Liver (tissue), 3 donors: ENCODE results near the gene PGLYRP2.
A peak's percentile ranks its signal among the peaks of the same experiment; 100 is the strongest.

Experiments
- CTCF ChIP-seq: fragments of 150-350 bp; IDR thresholded peaks from 2 replicates; pipeline ENCODE4 v1.5.1; 2017; ENCODE audit warnings: improper control_type of control experiment, low read depth, low read length; ENCODE audit not compliant: missing input control
- GABPA ChIP-seq, 2 donors: IDR thresholded peaks in 1 of 2; conservative IDR thresholded peaks in 1 of 2; 2 replicates each; pipeline ENCODE4 v1.6.1; 2016; ENCODE audit warnings: antibody characterized with exemption in 2 of 2, mild to moderate bottlenecking in 1 of 2, moderate library complexity in 1 of 2
- HNF4A ChIP-seq, 2 donors: conservative IDR thresholded peaks; 2 replicates each; pipeline ENCODE4 v1.6.1; 2016; ENCODE audit warnings: antibody characterized with exemption in 2 of 2, mild to moderate bottlenecking in 2 of 2
- MAX ChIP-seq: IDR thresholded peaks from 2 replicates; pipeline ENCODE4 v1.6.1; 2016; ENCODE audit warnings: antibody characterized with exemption
- RAD21 ChIP-seq, 2 donors: IDR thresholded peaks; 2 replicates each; pipeline ENCODE4 v1.6.1; 2016; ENCODE audit warnings: antibody characterized with exemption in 2 of 2, mild to moderate bottlenecking in 2 of 2
- REST ChIP-seq: IDR thresholded peaks from 2 replicates; pipeline ENCODE4 v1.6.1; 2016; ENCODE audit warnings: antibody characterized with exemption, mild to moderate bottlenecking
- TAF1 ChIP-seq: conservative IDR thresholded peaks from 2 replicates; pipeline ENCODE4 v1.6.1; 2016; ENCODE audit warnings: antibody characterized with exemption, mild to moderate bottlenecking
- YY1 ChIP-seq: IDR thresholded peaks from 2 replicates; pipeline ENCODE4 v1.6.1; 2016; ENCODE audit warnings: antibody characterized with exemption, mild to moderate bottlenecking
- donor health status: healthy.
- donor health status: healthy.

- TF ChIP-seq CTCF (no peak), REST (no peak), RAD21 (IDR thresholded peaks at IDR 0.05) (no peak), GABPA (IDR thresholded peaks at IDR 0.05 in 1 of 2, conservative IDR thresholded peaks at IDR 0.05 in 1 of 2) (no peak), YY1 (no peak), HNF4A (conservative IDR thresholded peaks at IDR 0.05) (peak in 1 of 2 donors; percentile 35), MAX (no peak), TAF1 (no peak)
These were observed 14.6 kb downstream of the PGLYRP2 start, which contains the start of gene RASAL3 for GRCh38 chr19:15464394-15465385.
